NCI-H2107 (cell line): ENCODE data around the gene TBC1D16.
"Not testable (repeated sequence)": the region's sequence is repeated elsewhere in the genome, so short reads cannot be mapped to it uniquely, and the experiment has no call there.

Experiments
- DNase-seq: peaks from one replicate; lab custom pipeline; 2025; lab: John Stamatoyannopoulos, UW

TBC1D16 gene

DNA sequence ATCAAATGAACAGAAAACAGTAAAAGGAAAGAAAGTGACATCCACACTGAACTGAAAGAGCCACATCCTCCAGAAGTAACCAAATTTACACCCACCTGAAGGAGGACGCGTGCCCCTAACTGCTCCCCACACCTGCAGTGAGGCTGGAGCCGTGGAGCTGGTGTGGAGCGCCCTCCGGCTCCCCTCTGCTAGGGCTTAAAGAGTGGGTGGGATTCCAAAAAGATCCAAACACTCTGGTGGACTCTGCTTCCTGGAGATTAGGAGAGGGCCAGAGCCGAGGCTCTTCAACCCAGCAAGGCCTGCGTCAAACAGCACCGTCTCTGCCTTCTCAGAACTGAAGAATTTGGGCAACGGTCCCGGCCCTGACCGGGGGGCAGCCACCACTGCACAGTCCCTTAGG is 16.0 kb upstream of the TBC1D16 start:
- DNase-seq, result no peak

- DNase-seq, result no peak
These were observed 15.0 kb upstream of the TBC1D16 start for GRCh38 chr17:80050706-80051105.

- DNase-seq, result no peak
These were observed 14.3 kb upstream of the TBC1D16 start for GRCh38 chr17:80049986-80050385.

DNA sequence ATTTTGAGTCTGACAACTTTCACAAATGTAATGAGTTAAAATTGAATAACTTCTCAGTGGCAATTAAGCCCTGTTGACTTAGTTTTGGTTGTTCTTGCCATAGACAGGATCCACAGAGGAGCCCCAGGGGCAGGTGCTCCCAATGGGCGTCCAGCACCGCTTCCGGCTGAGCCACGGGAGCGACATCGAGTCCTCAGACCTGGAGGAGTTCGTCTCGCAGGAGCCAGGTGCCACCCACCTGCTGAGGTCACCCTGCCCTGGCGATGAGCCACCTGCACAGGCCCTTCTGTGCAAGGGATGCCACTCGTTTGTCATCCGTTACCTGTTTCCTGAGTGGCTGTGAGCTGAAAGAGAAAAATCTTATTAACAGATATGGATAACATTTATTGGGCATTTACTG is 11.5 kb upstream of the TBC1D16 start:
- DNase-seq, result peak; percentile 63

GRCh38 chr17:80046709-80047108 is 11.0 kb upstream of the TBC1D16 start:
- DNase-seq, result not testable (repeated sequence)

- peak; percentile 41 for DNase-seq
These were observed 10.0 kb upstream of the TBC1D16 start for GRCh38 chr17:80045703-80046102.

DNA sequence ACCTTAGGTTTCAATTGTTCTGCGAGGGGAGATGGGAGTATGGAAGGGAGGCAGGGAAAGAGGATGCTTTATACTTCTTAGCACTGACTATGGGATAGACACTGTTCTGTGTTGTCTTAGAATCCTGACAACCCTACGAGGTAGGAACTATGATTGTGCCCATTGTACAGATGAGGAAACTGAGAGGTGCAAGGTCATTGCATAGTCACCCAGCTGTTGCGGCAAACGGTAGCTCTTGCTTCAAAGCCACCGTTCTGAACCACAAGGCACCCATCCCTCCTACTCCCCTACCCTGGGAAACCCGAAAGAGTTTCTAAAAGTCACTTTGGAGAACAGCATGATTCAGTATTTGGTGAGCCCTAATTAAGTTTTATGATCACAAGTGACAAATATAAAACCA is 8.3 kb upstream of the TBC1D16 start:
- DNase-seq, result no peak

- peak; percentile 23 for DNase-seq
These were observed 1.2 kb upstream of the TBC1D16 start for GRCh38 chr17:80036715-80037477.

GRCh38 chr17:80035937-80036714 is 454 bp upstream of the TBC1D16 start, which contains the start of gene CCDC40:
CCDC40 (plus strand) TSS chr17:80036642; CDS start chr17:80036663, 21 bp downstream.
- peak; percentile 58 for DNase-seq

GRCh38 chr17:80034791-80035686 is 633 bp downstream of the TBC1D16 start:
- no peak for DNase-seq

DNA sequence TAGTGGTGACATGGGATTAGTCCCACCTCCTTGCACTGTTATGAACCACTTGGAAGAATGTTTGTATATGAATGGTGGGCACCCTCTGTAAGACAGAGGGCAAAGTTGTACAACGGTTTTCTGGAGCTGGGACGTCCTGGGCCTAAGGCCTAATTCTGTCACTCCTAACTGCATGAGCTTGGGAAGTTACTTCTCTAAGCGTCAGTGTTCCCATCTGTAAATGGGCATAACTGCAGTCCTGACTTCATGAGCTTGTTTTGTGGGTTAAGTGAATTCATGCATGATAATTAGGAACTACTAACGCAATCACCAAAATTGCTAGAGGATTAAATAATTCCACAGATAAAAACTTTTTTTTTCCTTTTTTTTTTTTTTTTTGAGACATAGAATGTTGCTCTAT is 1.8 kb downstream of the TBC1D16 start:
- no peak for DNase-seq

DNA sequence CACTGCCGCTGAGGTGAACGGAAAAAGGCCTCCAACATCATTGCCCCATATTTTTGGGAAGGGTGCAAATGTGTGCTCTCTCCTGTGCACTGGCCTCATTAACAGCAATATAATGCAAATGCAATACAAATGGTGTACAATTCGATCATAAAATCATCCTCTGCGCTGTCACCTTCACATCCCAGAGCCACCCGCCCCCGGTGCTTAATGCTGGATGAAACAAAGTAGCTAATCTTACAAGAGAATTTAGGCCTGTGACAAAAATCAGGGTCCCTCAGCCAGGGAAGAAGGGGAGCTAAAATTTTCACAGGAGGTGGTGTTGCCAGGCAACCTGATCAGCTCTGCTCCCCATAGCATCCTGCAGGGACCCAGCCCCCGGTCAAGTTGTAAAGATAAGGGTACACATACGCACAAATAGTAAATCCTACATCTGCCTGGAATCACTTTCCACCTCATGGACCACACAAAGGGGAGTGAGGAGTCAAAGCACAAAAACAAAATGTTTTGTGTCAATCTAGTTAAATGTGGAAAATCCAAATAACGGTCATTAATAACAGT is 3.0 kb downstream of the TBC1D16 start:
- no peak for DNase-seq

DNA sequence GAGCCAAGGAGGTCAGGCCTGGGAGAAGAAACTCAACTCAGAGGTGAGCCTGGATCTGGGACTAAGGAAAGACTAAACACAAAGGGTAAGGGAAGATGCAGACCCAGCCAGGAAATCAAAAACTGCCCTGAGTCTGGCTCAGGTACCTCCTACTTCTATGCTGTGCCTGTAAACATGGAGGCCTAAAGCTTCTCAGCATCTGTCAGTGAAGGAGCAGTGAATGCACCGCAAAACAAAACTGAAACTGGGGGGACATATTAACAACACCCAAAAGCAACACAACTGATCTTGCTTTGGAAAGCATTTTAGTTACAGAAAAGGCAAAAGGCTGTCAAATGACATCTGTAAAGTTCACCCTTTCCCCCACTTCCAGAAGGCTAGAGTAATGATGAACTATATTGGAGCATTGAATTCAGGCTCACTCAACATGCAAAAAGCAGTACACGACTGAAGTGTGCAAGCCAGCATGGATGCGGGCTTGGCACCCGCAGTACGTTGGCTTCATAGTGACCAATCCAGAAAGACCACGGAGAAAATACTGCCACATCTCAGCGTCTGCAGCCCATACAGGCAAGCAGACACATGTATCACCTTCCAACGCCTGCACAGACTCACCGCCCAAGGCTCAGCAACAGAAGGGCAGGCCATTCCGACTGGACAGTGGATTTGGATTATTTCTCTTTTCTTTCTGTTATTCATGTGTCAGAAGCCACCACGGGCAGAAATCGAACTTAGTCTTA is 3.8 kb downstream of the TBC1D16 start:
- no peak for DNase-seq

- DNase-seq, result peak; percentile 52
These were observed 4.8 kb downstream of the TBC1D16 start for GRCh38 chr17:80030730-80031410.

DNA sequence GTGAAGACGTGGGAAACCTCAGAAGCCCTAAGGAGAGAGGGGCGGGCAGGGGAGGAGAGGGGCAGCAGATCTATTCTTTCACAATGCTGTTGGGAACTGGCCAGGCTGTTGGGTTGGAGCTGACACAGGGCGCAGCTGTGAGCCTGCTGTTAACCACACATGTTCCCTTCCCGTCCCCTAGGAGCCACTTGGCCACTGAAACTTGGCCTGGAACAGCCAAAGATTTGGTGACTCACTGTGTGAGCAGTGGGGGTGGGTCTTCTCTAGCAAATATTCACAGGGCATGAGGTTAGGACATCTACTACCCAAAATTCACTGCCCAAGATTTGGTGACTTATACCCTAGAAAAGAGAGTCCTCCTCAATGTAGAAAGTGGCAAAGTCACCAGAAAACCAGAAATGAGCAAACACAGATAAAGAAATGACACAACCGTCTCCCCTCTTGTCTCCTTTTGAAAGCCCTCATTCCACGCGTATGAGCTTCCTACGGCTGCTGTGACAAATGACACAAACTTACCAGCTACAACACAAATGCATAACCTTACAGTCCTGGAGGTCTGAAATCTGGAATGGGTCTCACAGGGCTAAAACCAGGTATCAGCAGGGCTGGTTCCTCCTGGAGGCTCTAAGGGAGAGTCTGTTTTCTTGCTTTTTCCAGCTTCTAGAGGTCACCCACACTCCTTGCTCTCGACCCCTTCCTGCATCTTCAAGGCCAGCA is 6.3 kb downstream of the TBC1D16 start:
- no peak for DNase-seq

GRCh38 chr17:80028030-80028429 is 7.6 kb downstream of the TBC1D16 start:
- DNase-seq, result no peak

DNA sequence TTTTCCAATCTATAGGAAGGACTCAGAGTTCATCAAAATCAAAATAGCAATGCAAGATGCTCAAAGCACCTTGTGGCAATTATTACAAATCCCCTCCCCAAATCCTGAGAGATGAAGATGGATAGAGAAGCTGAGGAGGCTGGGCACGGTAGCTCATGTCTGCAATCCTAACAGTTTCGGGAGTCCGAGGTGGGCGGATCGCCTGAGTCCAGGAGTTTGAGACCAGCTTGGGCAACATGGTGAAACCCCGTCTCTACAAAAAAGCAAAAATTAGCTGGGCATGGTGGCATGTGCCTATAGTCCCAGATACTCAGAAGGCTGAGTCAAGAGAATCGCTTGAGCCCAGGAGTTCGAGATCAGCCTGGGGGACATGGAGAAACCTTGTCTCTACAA is 8.6 kb downstream of the TBC1D16 start:
- DNase-seq, result no peak

- DNase-seq, result peak; percentile 59
These were observed 9.2 kb downstream of the TBC1D16 start for GRCh38 chr17:80026359-80027042.

- no peak for DNase-seq
These were observed 9.9 kb downstream of the TBC1D16 start for GRCh38 chr17:80025796-80026195.
